Activated T-cell treated with anti-CD3 and anti-CD28 coated beads, Interleukin-2, amount 50 U/mL, for 72 hours (primary cell): ENCODE results near the gene KCNK13. TPM values are rescaled to one million over a fixed set of nuclear protein-coding genes. Genes with fewer than 3 reads are reported as not detected.
A peak's percentile ranks its signal among the peaks of the same experiment; 100 is the strongest.

Experiments used
- ATAC-seq, 2 donors: fragments of 150-1000 bp; cut with Tn5 transposase; replicated peaks in 1 of 2; 2 replicates each; pipeline ENCODE4 v1.10.0; 2021; ENCODE audit warnings: moderate library complexity in 2 of 2, mild to moderate bottlenecking in 1 of 2
- DNase-seq, 2 donors: peaks; one replicate each; pipeline ENCODE4 v3.0.0; 2021 to 2022; ENCODE audit warnings: mixed read lengths in 1 of 2
- H3K27ac Mint-ChIP-seq: one replicate; pipeline ENCODE4 v1.8.0; 2022; ENCODE audit warnings: mild to moderate bottlenecking, moderate library complexity, mixed read lengths
- H3K27me3 Mint-ChIP-seq: one replicate; pipeline ENCODE4 v1.8.0; 2022; ENCODE audit warnings: low read depth, mixed read lengths
- H3K36me3 Mint-ChIP-seq, 2 donors: one replicate each; pipeline ENCODE4 v1.8.0; 2022; ENCODE audit warnings: mixed read lengths in 2 of 2, mild to moderate bottlenecking in 1 of 2; ENCODE audit not compliant: insufficient read depth in 2 of 2
- H3K4me1 Mint-ChIP-seq: one replicate; pipeline ENCODE4 v1.8.0; 2022; ENCODE audit warnings: low read depth, mixed read lengths
- H3K4me3 Mint-ChIP-seq, 2 donors: one replicate each; pipeline ENCODE4 v1.8.0; 2022; ENCODE audit warnings: mild to moderate bottlenecking in 2 of 2, mixed read lengths in 2 of 2, moderate library complexity in 2 of 2
- H3K9me3 Mint-ChIP-seq, 2 donors: one replicate each; pipeline ENCODE4 v1.8.0; 2022; ENCODE audit warnings: mixed read lengths in 2 of 2
- total RNA-seq, 2 donors: library from RNA; stranded (reverse); gene quantifications; one replicate each; pipeline ENCODE4 v1.2.3, GENCODE V29; 2022

KCNK13 gene
- total RNA-seq, 2 donors from 2014 or later: not detected

DNA sequence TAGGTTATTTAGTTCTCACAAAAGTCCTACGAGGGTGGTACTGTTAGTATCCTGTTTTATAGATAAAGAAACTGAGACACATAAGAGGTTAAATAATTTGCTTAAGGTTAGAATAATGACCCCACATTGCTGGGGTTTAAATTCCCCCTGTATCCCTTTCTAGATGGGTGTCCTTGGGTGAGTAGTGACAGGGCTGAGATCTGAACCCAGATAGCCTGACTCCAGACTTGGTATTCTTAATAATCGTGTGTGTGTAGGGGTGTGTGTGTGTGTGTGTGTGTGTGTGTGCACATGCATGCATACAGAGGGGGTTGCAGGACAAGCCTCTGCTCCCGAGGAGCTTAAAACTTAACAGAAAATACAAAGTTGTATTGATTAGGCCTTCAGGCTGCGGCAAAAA lies 97.9 kb downstream of the KCNK13 start:
- Mint-ChIP-seq H3K4me1 (no peaks in the 10 kb centered on the region), H3K27me3 (peaks cover 18% of the 10 kb centered on the region), H3K27ac (no peak overlapping the region), H3K36me3 (no peaks in the 10 kb centered on the region), H3K4me3 (no peak overlapping the region), H3K9me3 (peaks cover 0 to 3% of the 10 kb centered on the region in 2 donors)
- ATAC-seq (no peak), DNase-seq (no peak)

DNA sequence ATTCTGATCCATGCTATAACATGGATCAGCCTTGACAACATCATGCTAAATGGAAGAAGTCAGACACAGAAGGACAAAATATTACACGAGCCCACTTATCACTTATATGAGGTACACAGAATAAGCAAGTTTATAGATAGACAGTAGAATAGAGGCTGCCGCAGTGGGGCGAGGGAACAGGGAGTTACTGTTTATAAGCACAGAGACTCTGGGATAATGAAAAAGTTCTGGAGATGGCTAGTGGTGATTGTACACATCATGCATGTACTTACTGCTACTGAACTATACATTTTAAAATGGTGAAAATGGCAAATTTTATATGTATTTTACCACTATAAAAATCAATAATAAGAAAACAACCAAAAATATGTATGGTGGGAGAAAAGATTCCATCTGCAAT lies 99.3 kb downstream of the KCNK13 start:
- Mint-ChIP-seq H3K27me3 (peaks cover 14% of the 10 kb centered on the region), H3K9me3 (peaks cover 0 to 3% of the 10 kb centered on the region in 2 donors), H3K27ac (no peak overlapping the region), H3K4me3 (no peak overlapping the region), H3K4me1 (no peaks in the 10 kb centered on the region), H3K36me3 (no peaks in the 10 kb centered on the region)
- DNase-seq (no peak), ATAC-seq (no peak)

DNA sequence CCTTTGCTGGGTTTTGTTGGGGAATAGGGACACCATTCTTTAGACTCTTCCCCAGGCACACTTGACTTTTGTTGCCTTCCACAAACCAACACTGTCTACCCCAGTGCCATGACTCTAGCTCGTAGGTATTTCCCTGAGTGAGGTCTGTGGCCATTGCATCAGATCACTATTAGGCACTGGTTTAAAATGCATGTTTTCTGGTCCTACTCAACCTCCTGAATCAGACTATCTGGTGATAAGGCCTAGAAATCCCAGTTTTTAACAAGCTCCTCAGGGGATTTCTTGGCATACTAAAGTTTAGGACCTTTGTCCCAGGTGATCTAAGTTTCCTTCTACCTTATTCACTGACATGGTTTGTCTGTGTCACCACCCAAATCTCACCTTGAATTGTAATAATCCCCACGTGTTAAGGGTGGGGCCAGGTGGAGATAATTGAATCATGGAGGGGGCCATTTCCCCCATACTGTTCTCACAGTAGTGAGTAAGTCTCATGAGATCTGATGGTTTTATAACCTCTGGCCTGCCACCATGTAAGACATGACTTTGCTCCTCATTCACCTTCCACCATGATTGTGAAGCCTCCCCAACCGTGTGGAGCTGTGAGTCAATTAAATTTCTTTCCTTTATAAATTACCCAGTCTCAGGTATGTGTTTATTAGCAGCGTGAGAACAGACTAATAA lies 106.8 kb downstream of the KCNK13 start:
- Mint-ChIP-seq H3K36me3 (no peaks in the 10 kb centered on the region), H3K4me1 (no peaks in the 10 kb centered on the region), H3K27ac (no peak overlapping the region), H3K4me3 (no peak overlapping the region), H3K9me3 (peaks cover 0 to 3% of the 10 kb centered on the region in 2 donors), H3K27me3 (peaks cover 30% of the 10 kb centered on the region)
- DNase-seq: no peak
- ATAC-seq: no peak

DNA sequence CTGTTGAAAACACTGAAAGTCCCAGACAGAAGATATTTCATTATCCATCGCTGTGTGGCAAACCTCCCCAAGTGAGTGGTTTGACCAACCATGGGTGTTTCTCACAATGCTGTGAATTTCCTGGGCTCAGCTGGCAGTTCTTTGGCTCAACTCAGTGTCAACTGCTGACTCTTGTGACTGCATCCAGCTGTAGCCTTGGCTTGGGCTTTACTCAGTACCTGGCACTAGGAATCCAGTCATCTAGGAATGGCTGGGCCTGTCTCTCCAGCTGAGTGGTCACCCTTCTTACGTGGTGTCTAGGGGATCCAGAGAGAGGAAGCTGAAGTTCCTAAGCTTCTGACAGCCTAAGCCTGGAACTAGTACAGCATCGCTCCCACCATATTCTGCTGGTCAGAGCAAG lies 113.8 kb downstream of the KCNK13 start:
- DNase-seq (no peak), ATAC-seq (no peak)
- Mint-ChIP-seq H3K27ac (no peak overlapping the region), H3K9me3 (peaks cover 0 to 1% of the 10 kb centered on the region in 2 donors), H3K36me3 (no peaks in the 10 kb centered on the region), H3K4me3 (no peak overlapping the region), H3K27me3 (peaks cover 19% of the 10 kb centered on the region), H3K4me1 (no peaks in the 10 kb centered on the region)

DNA sequence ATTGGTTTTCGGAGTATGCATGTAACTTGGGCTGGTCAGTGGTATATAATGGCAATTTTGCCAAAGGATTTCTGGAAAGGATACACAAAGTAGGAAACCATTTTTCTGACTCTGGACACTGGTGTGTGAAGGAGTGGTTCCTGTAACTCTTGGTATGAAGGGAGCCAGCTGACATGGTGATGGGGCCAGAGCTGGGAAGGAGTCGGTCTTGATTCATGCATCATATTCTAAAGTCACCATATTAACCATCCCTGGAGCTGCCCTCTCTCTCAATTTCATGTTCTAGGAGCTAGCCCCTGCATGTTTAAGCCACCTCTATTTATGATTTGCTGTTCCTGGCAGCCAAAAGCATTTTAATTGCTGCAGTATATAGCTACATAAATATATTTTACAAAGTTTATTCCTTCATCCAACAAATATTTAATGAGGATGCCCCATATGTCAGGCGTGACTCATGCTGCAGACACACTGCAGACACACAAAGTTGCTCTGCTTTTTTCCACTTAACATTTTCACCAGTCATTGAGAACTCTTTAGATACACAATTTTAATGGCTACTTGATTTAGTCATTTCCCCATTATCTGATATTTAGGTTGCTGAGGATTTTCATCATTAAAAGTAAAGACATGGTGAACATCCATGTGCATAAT lies 115.9 kb downstream of the KCNK13 start:
- DNase-seq (no peak), ATAC-seq (no peak)
- Mint-ChIP-seq H3K27me3 (peaks cover 14% of the 10 kb centered on the region), H3K4me3 (no peak overlapping the region), H3K36me3 (no peaks in the 10 kb centered on the region), H3K4me1 (no peaks in the 10 kb centered on the region), H3K27ac (no peak overlapping the region), H3K9me3 (peaks cover 0 to 1% of the 10 kb centered on the region in 2 donors)

DNA sequence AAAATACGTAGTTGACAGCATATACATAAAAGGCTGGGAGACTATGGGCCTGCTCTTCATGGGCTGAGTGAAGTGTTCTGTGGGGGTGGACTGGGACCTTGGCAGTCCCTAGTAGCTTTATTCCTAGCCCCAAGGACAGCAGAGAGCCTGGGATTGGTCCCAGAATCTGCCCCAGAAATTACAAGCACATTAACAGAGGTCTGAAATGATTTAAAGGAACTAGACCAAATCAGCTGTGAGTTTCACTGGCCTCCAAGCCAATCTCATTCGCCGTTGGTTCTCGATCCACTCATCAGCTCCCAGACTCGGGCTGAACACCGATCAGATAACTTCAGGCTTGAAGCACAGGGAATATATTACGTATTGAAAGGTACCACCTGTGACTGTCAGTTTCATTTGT lies 117.6 kb downstream of the KCNK13 start:
- no peak for DNase-seq
- peaks cover 19% of the 10 kb centered on the region for H3K27me3 Mint-ChIP-seq
- H3K4me1 Mint-ChIP-seq: no peaks in the 10 kb centered on the region
- H3K36me3 Mint-ChIP-seq: no peaks in the 10 kb centered on the region
- H3K27ac Mint-ChIP-seq: no peak overlapping the region
- no peaks in the 10 kb centered on the region for H3K9me3 Mint-ChIP-seq
- no peak overlapping the region for H3K4me3 Mint-ChIP-seq
- no peak for ATAC-seq

DNA sequence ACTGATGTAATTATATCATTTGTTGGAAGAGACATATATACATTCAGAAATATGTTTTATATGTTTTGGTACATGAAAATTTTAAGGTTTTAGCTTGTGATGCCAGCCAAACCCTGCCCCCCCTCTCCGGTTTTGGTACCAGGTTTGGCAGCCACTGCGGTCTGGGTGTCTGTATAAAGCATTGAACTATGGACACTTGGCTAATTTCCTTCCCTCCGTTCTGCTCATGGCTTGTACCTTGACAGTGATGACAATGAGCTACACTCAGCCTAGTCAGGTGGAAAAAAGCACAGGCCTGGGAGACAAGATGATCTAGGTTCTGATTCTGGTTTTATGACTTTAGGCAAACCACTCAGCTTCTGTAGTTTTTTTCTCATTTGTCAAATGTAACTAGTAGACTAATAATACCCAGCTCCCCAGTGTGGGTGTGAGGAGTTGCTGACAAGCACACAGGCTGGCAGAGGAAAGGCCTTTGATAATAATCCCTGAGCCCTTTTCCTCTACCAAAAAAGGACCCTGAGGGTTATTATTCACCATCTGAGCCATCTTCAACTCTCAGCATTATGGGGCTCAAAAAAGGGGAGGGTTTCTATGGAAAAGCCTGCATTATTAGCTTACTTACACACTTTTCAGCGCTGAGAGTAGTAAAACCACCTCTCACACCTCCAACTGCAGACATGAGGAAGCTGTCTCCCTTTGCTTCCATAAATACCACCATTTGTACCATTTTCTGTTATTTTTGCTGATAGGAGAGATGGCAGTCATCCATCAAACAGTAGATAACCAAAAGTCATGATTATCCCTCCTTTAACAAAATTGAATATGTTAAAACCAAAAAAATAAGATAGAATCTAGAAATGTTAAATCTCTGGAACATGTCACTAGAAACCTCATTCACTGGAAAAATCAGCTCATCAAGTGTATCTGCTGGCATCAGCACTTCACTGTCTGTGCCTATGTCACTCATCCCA lies 118.3 kb downstream of the KCNK13 start:
- ATAC-seq (no peak), DNase-seq (no peak)
- Mint-ChIP-seq H3K27me3 (peaks cover 19% of the 10 kb centered on the region), H3K27ac (no peak overlapping the region), H3K4me1 (no peaks in the 10 kb centered on the region), H3K9me3 (no peaks in the 10 kb centered on the region), H3K36me3 (no peaks in the 10 kb centered on the region), H3K4me3 (no peak overlapping the region)

DNA sequence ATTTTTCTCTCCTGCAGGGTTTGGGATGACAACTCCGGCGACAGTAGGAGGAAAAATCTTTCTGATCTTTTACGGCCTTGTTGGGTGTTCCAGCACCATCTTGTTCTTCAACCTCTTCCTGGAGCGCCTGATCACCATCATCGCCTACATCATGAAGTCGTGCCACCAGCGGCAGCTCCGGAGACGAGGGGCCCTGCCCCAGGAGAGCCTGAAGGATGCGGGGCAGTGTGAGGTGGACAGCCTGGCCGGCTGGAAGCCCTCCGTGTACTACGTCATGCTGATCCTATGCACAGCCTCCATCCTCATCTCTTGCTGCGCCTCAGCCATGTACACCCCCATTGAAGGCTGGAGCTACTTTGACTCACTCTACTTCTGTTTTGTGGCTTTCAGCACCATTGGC lies 122.3 kb downstream of the KCNK13 start:
- Mint-ChIP-seq H3K4me1 (no peaks in the 10 kb centered on the region), H3K4me3 (no peak overlapping the region), H3K27ac (no peak overlapping the region), H3K27me3 (peaks cover 19% of the 10 kb centered on the region), H3K9me3 (no peaks in the 10 kb centered on the region), H3K36me3 (no peaks in the 10 kb centered on the region)
- ATAC-seq: no peak
- no peak for DNase-seq

DNA sequence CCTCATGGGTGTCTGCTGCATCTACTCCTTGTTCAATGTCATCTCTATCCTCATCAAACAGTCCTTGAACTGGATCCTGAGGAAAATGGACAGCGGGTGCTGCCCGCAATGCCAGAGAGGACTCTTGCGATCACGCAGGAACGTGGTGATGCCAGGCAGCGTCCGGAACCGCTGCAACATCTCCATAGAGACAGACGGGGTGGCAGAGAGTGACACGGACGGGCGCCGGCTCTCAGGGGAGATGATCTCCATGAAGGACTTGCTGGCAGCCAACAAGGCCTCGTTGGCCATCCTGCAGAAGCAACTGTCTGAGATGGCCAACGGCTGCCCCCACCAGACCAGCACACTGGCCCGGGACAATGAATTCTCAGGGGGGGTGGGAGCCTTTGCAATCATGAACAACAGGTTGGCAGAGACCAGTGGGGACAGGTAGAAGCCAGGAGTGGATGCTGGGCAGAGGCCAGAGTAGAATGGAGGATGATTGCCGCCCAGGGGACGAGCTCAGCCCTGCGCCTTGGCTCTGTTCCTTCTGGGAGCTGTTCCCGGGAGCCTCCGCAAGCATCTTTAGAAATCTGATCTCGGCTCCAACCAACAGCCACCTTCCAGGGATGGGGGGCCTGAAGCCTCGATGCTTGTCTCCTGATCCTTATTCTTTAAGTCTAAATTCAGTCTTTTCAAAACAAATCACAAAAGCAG lies 122.9 kb downstream of the KCNK13 start:
- Mint-ChIP-seq H3K36me3 (no peaks in the 10 kb centered on the region), H3K9me3 (no peaks in the 10 kb centered on the region), H3K4me1 (no peaks in the 10 kb centered on the region), H3K27me3 (peaks cover 19% of the 10 kb centered on the region), H3K27ac (no peak overlapping the region), H3K4me3 (no peak overlapping the region)
- DNase-seq (no peak), ATAC-seq (no peak)

DNA sequence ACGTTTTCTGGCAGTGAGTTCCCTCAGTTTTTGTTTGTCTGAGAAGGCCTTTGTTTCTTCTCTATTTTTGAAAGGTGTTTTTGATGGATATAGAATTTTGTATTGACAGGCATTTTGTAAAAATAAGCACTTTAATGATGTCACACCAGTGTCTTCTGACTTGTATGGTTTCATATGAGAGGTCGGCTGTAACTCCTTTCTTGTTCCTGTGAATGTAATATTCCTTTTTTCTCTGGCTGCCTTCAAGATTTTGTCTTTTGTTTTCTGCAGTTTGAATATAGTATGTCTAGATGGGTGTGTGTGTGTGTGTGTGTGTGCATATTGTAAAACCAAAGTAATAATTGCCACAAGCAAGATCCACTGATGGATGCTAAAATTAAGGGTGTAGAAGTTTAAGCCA lies 126.8 kb downstream of the KCNK13 start:
- Mint-ChIP-seq H3K36me3 (no peaks in the 10 kb centered on the region), H3K27me3 (peaks cover 3% of the 10 kb centered on the region), H3K27ac (no peak overlapping the region), H3K4me1 (no peaks in the 10 kb centered on the region), H3K9me3 (no peaks in the 10 kb centered on the region), H3K4me3 (no peak overlapping the region)
- ATAC-seq (no peak), DNase-seq (no peak)

DNA sequence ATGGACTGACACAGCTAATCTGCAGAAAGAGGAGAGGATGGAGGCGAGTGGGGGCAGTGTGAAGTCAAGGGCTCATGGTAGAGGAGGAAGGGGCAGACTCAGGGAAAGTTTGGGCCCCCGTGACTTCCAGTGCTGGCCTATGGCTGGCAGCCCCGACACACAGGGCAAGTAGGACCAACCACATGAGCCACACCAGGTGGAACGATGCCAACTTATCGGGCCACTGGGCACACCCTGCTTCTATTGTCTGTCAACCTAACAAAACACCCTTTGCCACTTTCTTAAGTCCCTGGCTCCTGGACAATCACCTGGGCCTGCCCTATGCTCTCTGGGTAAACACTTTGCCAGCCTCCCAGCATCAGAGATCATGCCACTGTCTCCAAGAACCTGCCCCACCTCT lies 129.4 kb downstream of the KCNK13 start:
- H3K27ac Mint-ChIP-seq: no peak overlapping the region
- no peak overlapping the region for H3K4me3 Mint-ChIP-seq
- no peaks in the 10 kb centered on the region for H3K36me3 Mint-ChIP-seq
- no peaks in the 10 kb centered on the region for H3K4me1 Mint-ChIP-seq
- H3K9me3 Mint-ChIP-seq: no peaks in the 10 kb centered on the region
- no peak for ATAC-seq
- no peak for DNase-seq
- peaks cover 10% of the 10 kb centered on the region for H3K27me3 Mint-ChIP-seq

DNA sequence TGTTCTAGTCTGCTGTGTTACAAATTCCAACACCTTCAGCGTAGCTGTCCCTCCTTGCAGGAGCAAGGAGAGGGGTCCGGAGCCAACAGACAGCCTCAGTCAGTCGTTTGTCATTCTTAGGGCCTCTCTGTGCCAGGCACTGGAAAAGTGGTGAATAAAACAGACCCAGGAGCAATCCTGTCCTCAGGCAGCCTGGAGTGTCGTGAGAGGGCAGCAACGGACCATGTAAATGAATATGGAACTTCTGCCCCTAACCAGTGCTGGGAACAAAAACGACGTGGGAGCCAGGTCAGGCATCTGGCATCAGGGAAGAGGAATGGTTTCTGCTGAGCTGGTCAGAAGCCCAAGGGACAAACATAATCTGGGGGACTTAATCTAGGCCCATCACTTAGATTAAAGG lies 129.8 kb downstream of the KCNK13 start:
- Mint-ChIP-seq H3K36me3 (no peaks in the 10 kb centered on the region), H3K4me3 (no peak overlapping the region), H3K27ac (no peak overlapping the region), H3K9me3 (no peaks in the 10 kb centered on the region), H3K4me1 (no peaks in the 10 kb centered on the region), H3K27me3 (peaks cover 11% of the 10 kb centered on the region)
- no peak for DNase-seq
- ATAC-seq: no peak

DNA sequence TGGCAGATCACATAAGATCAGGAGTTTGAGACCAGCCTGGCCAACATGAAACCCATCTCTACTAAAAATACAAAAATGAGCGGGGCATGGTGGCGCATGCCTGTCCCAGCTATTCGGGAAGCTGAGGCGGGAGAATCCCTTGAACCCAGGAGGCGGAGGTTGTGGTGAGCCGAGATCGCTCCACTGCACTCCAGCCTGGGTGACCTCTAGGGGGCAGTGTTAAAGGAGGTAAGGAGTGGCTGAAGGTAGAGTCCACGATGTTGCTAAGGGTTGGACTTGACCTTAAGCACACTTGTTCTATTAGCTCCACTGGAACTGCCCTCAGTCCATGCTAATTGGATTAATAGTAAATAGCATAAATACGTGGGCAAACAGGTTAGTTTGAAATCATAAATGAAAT lies 132.1 kb downstream of the KCNK13 start:
- H3K4me3 Mint-ChIP-seq: no peak overlapping the region
- peaks cover 23% of the 10 kb centered on the region for H3K27me3 Mint-ChIP-seq
- no peaks in the 10 kb centered on the region for H3K9me3 Mint-ChIP-seq
- H3K4me1 Mint-ChIP-seq: no peaks in the 10 kb centered on the region
- H3K27ac Mint-ChIP-seq: no peak overlapping the region
- ATAC-seq (no peak), DNase-seq (peak; percentile 19 to 20)
- H3K36me3 Mint-ChIP-seq: no peaks in the 10 kb centered on the region
